NCI-H146 (cell line): ENCODE measurements around the gene AASS.

Experiments
- DNase-seq: peaks from one replicate; lab custom pipeline; 2025; lab: John Stamatoyannopoulos, UW

AASS gene

GRCh38 chr7:122118757-122119156, 25.3 kb downstream of the AASS start:
- no peak for DNase-seq

GRCh38 chr7:122103064-122103463, 41.0 kb downstream of the AASS start:
- no peak for DNase-seq

GRCh38 chr7:122100021-122100420, 44.0 kb downstream of the AASS start:
- DNase-seq: no peak

- DNase-seq: no peak
These were observed 48.4 kb downstream of the AASS start for GRCh38 chr7:122095642-122096041.

DNA sequence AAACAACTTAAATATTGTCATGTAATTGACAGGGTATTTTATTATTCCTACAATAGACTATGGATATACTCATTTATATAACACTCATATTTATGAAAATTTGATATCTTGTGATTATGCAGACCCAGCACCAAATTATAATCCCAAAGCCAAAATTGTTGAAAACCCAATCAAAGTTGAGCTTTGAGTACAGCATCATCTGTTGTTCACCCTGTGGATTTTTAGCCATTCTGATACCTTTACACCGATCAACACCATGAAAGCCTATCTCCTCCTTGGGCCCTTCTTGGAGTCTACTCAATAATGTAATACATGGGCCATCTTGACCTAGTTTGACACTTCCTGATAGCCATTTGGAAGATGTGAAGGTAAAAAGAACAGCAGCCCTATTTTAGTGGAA, 49.5 kb downstream of the AASS start:
- DNase-seq: no peak

- peak; percentile 57 for DNase-seq
These were observed 50.9 kb downstream of the AASS start for GRCh38 chr7:122092964-122093797.

DNA sequence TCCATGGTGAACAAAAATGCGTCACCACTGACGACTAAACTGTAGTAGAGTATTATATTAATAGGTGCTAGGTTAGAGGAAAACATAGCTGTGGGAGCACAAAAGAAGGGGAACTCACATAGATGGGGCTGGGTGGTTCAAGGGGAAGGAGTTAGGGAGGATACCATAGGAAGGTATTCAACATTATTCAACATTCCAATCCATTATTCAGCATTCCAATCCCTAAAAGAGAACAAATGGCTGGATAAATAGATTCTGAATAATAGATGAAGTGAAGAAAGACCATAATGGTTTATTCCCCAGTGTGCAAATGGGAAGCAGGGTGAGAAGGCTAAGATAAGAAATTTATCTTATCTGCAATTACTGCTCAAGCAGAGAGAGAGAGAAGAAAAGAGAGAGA, 61.4 kb downstream of the AASS start:
- no peak for DNase-seq

DNA sequence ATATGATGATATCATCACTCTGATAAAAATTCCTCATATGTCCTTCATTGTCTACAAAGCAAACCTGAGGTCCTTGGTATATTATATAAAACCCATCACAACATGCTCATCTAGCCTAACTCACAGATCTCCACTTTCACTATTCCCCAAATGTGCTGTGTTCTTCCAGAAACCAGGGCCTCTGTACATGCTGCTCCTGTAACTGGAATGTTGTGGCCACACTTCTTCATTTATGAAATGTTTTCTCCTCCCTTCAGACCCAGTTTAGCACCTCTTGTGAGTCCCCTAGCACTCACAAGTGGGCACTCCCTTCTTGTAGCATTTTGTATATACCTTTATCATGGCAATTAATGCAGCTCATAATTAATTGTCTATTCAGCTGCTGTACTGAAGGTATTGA, 61.9 kb downstream of the AASS start:
- DNase-seq: no peak

GRCh38 chr7:122073635-122074034, 70.4 kb downstream of the AASS start:
- DNase-seq: no peak

- DNase-seq: no peak
These were observed 71.0 kb downstream of the AASS start for GRCh38 chr7:122072924-122073599.

DNA sequence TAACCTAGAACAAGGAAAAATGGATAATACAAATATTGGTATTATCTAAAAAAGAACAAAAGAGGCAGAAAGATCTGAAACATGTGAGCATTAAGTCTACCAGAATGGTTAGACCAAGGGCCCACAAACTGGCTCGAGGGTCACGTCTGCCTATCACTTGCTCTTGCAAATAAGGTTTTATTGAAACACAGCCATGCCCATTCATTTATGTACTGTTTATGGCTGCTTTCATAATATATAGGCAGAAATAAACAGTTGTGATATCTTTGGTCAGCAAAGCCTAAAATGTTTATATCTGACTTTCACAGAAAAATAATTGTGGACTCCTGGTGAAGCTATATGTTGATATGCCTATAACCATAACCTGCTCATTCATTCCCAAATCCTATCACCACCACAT, 71.8 kb downstream of the AASS start:
- DNase-seq: no peak

- no peak for DNase-seq
These were observed 73.2 kb downstream of the AASS start for GRCh38 chr7:122070834-122071233.

GRCh38 chr7:122070062-122070461, 74.0 kb downstream of the AASS start:
- no peak for DNase-seq

- DNase-seq: no peak
These were observed 75.0 kb downstream of the AASS start for GRCh38 chr7:122068999-122069398.

- DNase-seq: no peak
These were observed 76.0 kb downstream of the AASS start for GRCh38 chr7:122068046-122068445.

DNA sequence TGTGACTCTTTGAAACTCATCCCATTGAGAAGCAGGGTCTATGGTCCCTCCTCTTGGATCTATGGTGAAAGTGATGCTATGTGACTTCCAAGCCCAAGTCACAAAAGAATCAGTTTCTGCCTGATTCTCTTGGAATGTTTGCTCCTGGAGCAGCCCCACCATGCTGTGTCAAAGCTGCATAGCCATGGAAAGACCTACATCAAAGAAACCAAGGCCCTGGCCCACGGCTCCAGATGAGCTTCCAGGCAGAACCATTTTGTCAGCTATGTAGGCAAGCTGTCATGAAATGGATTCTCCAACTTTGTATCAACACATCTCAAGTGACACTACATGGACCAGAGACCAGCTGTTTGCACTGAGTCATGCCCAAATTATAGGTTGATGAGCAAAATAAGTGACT, 77.0 kb downstream of the AASS start:
- no peak for DNase-seq

- no peak for DNase-seq
These were observed 79.1 kb downstream of the AASS start for GRCh38 chr7:122064971-122065370.

DNA sequence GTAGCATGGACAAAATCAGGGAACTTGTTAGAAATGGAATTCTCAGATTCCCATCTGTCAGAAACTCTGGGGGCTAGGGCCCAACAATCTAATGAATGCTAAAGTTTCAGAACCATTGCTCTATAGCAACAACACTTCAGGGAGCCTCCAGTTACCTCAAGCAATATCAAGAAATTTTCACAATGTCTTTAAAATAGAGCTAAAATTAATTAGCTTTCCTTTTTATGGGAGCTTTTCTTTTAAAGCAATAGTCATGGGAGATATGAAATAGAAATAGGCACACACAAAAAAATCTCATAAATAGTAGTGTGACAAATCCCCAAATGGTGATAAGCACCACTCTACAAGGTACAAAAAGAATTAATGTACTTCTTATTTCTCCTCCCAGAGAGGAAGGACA, 80.9 kb downstream of the AASS start:
- no peak for DNase-seq

- no peak for DNase-seq
These were observed 84.5 kb downstream of the AASS start for GRCh38 chr7:122059542-122059941.

GRCh38 chr7:122056977-122057376, 87.1 kb downstream of the AASS start:
- no peak for DNase-seq

- no peak for DNase-seq
These were observed 89.0 kb downstream of the AASS start for GRCh38 chr7:122055073-122055472.

DNA sequence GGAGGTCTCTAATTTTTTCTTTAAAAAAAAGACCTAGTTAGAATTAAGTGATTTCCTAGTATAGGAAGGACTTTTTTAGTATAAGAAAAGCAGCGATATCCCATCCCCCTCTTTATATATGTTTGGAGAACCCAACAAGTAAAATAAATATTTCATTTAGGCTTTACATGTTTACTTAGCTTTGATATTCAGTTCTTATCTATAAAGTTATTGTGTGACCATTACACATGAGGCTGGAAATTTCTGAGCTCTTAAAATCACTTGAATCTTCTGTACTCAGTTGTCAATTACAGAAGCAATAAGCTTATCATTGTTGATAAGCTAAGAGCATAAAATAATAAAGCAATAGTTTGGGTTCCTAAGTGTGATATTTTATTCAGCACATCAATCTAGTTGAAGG, 89.7 kb downstream of the AASS start:
- DNase-seq: no peak

DNA sequence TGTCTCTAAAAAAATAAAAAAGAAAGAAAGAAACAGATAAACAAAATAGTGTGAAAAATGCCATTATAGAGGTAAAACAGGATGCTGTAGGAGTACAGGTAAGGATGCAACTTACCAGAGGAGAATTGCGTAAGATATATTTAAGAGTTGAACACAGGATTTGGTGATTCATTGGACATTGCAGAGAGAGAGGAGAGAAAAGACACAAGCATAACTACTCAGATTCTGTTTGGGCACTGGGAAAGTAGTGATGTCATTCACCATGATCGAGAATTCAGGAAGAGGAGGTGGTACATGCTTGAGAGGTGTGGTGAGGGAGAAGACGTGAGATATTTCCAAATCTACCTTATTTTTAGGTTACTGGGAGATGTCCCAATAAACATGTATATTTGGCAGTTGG, 97.6 kb downstream of the AASS start:
- no peak for DNase-seq

DNA sequence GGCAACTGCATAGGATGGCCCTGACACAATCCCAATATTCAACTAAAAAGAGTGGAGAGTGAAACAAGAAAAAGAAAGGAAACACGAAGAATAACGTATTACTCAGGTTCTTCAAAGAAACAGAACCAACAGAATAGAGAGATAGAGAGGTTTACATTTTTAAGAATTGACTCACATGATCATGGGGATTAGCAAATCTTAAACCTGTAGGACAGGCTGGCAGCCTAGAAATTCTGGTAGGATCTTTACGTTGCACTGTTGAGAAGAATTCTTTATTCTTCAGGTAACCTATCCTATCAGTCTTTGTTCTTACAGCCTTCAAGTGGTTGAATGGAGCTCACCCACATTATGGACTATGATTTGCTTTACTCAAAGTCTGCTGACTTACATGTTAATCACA, 103.9 kb downstream of the AASS start:
- DNase-seq: no peak
